GM19438 (cell line): Measurements from ENCODE around the gene UTP11.

Experiments used
- ATAC-seq: cut with Tn5 transposase; IDR thresholded peaks from one replicate; pipeline ENCODE4 v1.9.1; 2021; ENCODE audit warnings: low read depth; ENCODE audit not compliant: unreplicated experiment

UTP11 gene

GRCh38 chr1:38045401-38046332 lies 33.1 kb downstream of the UTP11 start:
- no peak for ATAC-seq

- ATAC-seq: no peak
These were observed 33.9 kb downstream of the UTP11 start, which contains the start of gene POU3F1 for GRCh38 chr1:38046333-38046883. Gene POU3F1 (minus strand): TSS chr1:38046793. CDS start chr1:38046743, 50 bp downstream.

GRCh38 chr1:38046884-38047602 lies 34.5 kb downstream of the UTP11 start:
- ATAC-seq: peak; percentile 69

- ATAC-seq: no peak
These were observed 35.1 kb downstream of the UTP11 start for GRCh38 chr1:38047603-38048141.

- ATAC-seq: no peak
These were observed 38.0 kb downstream of the UTP11 start for GRCh38 chr1:38050397-38051078.

GRCh38 chr1:38051079-38051543 lies 38.6 kb downstream of the UTP11 start:
- no peak for ATAC-seq

GRCh38 chr1:38052750-38053415 lies 40.3 kb downstream of the UTP11 start:
- no peak for ATAC-seq

- ATAC-seq: no peak
These were observed 41.0 kb downstream of the UTP11 start for GRCh38 chr1:38053416-38054091.

GRCh38 chr1:38055398-38055797 lies 42.9 kb downstream of the UTP11 start:
- no peak for ATAC-seq

GRCh38 chr1:38055965-38056364 lies 43.4 kb downstream of the UTP11 start:
- no peak for ATAC-seq

GRCh38 chr1:38059635-38060250 lies 47.2 kb downstream of the UTP11 start:
- no peak for ATAC-seq

GRCh38 chr1:38060498-38060897 lies 48.0 kb downstream of the UTP11 start:
- ATAC-seq: no peak

GRCh38 chr1:38061290-38061689 lies 48.8 kb downstream of the UTP11 start:
- ATAC-seq: no peak

- ATAC-seq: peak; percentile 60
These were observed 49.4 kb downstream of the UTP11 start for GRCh38 chr1:38061883-38062328.

GRCh38 chr1:38062361-38063288 lies 50.1 kb downstream of the UTP11 start:
- no peak for ATAC-seq

- ATAC-seq: no peak
These were observed 51.1 kb downstream of the UTP11 start for GRCh38 chr1:38063616-38064015.

- ATAC-seq: no peak
These were observed 51.8 kb downstream of the UTP11 start for GRCh38 chr1:38064197-38064903.
